ENCODE data around the gene MCCC1. TPM values are rescaled to one million over a fixed set of nuclear protein-coding genes. Genes with fewer than 3 reads are reported as not detected.

MCCC1 gene
- total RNA-seq, 1 experiment from 2014 or later, result 52.6 TPM

DNA sequence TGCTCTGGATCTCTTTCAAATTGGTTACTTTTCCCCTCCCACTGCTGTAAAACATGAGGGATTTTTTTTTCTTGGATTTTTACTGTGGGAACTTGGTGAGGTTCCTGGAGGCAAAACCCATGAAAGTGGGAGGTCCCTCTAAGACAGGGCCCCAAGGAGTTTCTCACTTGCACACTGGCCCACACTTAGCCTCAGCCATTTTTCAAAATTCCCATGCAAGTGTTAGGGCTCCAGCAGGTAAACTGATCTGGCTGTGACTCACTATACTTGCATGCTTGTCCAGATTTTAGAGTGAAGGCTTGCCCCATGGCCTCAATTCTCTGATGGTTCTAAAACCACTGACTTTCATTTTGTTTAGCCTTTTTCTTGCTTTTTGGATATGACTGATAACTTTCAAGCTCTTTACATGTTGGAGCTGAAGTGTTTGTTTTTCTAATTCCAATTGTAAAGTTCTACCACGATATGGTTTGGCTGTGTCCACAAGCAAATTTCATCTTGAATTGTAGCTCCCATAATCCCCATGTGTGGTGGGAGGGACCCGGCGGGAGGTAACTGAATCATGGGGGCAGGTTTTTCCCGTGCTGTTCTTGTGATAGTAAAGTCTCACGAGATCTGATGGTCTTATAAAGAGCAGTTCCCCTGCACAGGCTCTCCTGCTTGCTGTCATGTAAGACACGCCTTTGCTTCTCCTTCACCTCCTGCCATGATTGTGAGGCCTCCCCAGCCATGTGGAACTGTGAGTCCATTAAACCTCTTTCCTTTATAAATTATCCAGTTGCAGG lies 37.7 kb downstream of the MCCC1 start:
- Histone ChIP-seq H3K9me2 (ENCODE audit: insufficient read depth) (no peaks in the 10 kb centered on the region), H3K27me3 (ENCODE audit: insufficient read depth, low read depth) (no peaks in the 10 kb centered on the region), H3F3A (ENCODE audit: insufficient read depth, low read depth) (no peaks in the 10 kb centered on the region), H3K4me1 (replicated peaks; ENCODE audit: insufficient read depth) (peaks cover 10% of the 10 kb centered on the region; the same call in 1 of the 2 replicates), H3K4me3 (no peak overlapping the region), H4K20me1 (ENCODE audit: insufficient read depth) (no peaks in the 10 kb centered on the region), H3K4me2 (peak overlapping the region; percentile 21), H3K9me3 (ENCODE audit: insufficient read depth, low read depth) (no peaks in the 10 kb centered on the region), H3K36me3 (ENCODE audit: low read depth) (no peaks in the 10 kb centered on the region), H2AFZ (no peak overlapping the region), H3K27ac (no peak overlapping the region), H3K79me2 (ENCODE audit: low read depth) (no peaks in the 10 kb centered on the region)
- TF ChIP-seq, protein P1, sequence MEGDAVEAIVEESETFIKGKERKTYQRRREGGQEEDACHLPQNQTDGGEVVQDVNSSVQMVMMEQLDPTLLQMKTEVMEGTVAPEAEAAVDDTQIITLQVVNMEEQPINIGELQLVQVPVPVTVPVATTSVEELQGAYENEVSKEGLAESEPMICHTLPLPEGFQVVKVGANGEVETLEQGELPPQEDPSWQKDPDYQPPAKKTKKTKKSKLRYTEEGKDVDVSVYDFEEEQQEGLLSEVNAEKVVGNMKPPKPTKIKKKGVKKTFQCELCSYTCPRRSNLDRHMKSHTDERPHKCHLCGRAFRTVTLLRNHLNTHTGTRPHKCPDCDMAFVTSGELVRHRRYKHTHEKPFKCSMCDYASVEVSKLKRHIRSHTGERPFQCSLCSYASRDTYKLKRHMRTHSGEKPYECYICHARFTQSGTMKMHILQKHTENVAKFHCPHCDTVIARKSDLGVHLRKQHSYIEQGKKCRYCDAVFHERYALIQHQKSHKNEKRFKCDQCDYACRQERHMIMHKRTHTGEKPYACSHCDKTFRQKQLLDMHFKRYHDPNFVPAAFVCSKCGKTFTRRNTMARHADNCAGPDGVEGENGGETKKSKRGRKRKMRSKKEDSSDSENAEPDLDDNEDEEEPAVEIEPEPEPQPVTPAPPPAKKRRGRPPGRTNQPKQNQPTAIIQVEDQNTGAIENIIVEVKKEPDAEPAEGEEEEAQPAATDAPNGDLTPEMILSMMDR (conservative IDR thresholded peaks at IDR 0.05), result no peak
- no peak for TF ChIP-seq EZH2 (IDR thresholded peaks at IDR 0.05; ENCODE audit: low read depth)
- CTCF ChIA-PET, result no interaction called here
- BruUV-seq (replicated peaks), result no TSS peak
- POLR2A ChIA-PET (ENCODE audit: unreplicated experiment), result interaction anchor here (0.6 kb wide), 1 partner anchor 418 kb away, joined by 6 read pairs; no protein-coding TSS in a partner anchor
- intact Hi-C loops (cut with micrococcal nuclease; ENCODE audit: unreplicated experiment), result no loop called here
- DNase-seq, result no peak

DNA sequence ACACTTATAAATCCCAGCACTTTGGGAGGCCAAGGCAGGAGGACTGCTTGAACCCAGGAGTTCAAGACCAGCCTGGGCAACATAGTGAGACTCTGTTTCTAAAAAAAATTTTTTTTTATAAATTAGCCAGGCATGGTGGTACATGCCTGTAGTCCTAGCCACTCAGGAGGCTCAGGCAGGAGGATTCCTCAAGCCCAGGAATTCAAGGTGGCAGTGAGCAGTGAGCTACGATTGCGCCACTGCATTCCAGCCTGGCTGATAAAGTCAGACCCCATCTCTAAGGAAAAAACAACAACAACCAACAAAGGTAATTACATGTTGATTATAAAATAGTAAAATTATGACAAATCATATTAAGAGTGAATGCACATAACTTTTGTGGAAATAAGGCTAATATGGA lies 40.9 kb downstream of the MCCC1 start:
- Histone ChIP-seq H3F3A (ENCODE audit: insufficient read depth, low read depth) (no peaks in the 10 kb centered on the region), H3K9me3 (ENCODE audit: insufficient read depth, low read depth) (no peaks in the 10 kb centered on the region), H4K20me1 (ENCODE audit: insufficient read depth) (no peaks in the 10 kb centered on the region), H3K4me2 (no peak overlapping the region), H2AFZ (no peak overlapping the region), H3K79me2 (ENCODE audit: low read depth) (no peaks in the 10 kb centered on the region), H3K9me2 (ENCODE audit: insufficient read depth) (no peaks in the 10 kb centered on the region), H3K27me3 (ENCODE audit: insufficient read depth, low read depth) (no peaks in the 10 kb centered on the region), H3K27ac (no peak overlapping the region), H3K4me1 (replicated peaks; ENCODE audit: insufficient read depth) (peaks cover 10% of the 10 kb centered on the region; the same call in 1 of the 2 replicates), H3K4me3 (no peak overlapping the region), H3K36me3 (ENCODE audit: low read depth) (no peaks in the 10 kb centered on the region; the same call in 1 of the 2 replicates)
- POLR2A ChIA-PET (ENCODE audit: unreplicated experiment), result no interaction called here
- TF ChIP-seq, protein P1 (conservative IDR thresholded peaks at IDR 0.05), result no peak
- no peak for TF ChIP-seq EZH2 (IDR thresholded peaks at IDR 0.05; ENCODE audit: low read depth)
- BruUV-seq (replicated peaks), result no TSS peak
- intact Hi-C loops (cut with micrococcal nuclease; ENCODE audit: unreplicated experiment), result no loop called here
- CTCF ChIA-PET, result no interaction called here
- no peak for DNase-seq

DNA sequence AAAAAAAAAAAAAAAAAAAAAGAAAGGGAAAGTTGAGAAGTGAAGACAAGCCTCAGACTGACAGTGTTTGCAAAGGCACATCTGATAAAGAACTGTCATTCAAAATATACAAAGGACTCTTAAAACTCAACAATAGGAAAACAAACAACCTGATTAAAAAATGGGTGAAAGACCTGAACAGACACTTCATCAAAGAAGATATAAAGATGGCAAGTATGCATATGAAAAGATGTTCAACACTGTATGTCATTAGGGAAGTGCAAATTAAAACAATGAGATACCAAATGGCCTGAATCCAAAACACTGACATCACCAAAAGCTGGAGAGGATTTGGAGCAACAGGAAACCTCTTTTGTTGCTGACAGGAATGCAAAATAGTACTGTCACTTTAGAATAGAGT lies 48.6 kb downstream of the MCCC1 start:
- Histone ChIP-seq H3K9me3 (ENCODE audit: insufficient read depth, low read depth) (no peaks in the 10 kb centered on the region), H3K9me2 (ENCODE audit: insufficient read depth) (no peaks in the 10 kb centered on the region), H2AFZ (no peak overlapping the region), H3K79me2 (ENCODE audit: low read depth) (no peaks in the 10 kb centered on the region), H3F3A (ENCODE audit: insufficient read depth, low read depth) (no peaks in the 10 kb centered on the region), H3K4me3 (no peak overlapping the region), H3K4me2 (no peak overlapping the region), H3K27me3 (ENCODE audit: insufficient read depth, low read depth) (no peaks in the 10 kb centered on the region), H4K20me1 (ENCODE audit: insufficient read depth) (no peaks in the 10 kb centered on the region), H3K36me3 (ENCODE audit: low read depth) (peaks cover 36% of the 10 kb centered on the region), H3K27ac (no peak overlapping the region), H3K4me1 (replicated peaks; ENCODE audit: insufficient read depth) (no peaks in the 10 kb centered on the region)
- intact Hi-C loops (cut with micrococcal nuclease; ENCODE audit: unreplicated experiment), result no loop called here
- CTCF ChIA-PET, result no interaction called here
- POLR2A ChIA-PET (ENCODE audit: unreplicated experiment), result interaction anchor here (0.6 kb wide), 1 partner anchor 1096 kb away, joined by 4 read pairs; no protein-coding TSS in a partner anchor
- DNase-seq, result no peak
- BruUV-seq (replicated peaks), result no TSS peak
- no peak for TF ChIP-seq EZH2 (IDR thresholded peaks at IDR 0.05; ENCODE audit: low read depth)
- TF ChIP-seq, protein P1 (conservative IDR thresholded peaks at IDR 0.05), result no peak

Measured in PC-9 (cell line).